HG02870 (cell line): ENCODE data around the gene ETV1.

ENCODE experiments used
- ATAC-seq: cut with Tn5 transposase; IDR thresholded peaks from one replicate; pipeline ENCODE4 v1.9.1; 2021; ENCODE audit warnings: mild to moderate bottlenecking, moderate library complexity; ENCODE audit not compliant: unreplicated experiment

The ETV1 gene

DNA sequence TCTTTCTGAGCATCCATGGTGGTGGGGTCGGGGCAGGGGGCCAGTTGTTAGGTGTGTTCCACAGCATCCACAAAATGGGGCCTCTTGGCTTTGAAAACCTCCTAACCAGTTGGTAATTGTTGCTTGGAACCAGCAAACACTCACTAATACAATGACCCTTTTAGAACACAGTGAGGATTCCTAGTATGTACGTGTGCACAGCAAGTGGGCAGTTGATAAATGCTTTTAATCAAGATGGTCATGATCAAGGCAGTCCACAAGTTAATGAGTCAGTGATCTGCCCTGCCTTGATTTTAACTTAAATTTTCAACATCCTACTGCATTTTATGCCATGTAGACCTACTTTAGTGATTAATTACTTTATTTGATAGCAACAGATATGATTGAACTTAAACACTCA is 103.1 kb downstream of the ETV1 start:
- no peak for ATAC-seq

DNA sequence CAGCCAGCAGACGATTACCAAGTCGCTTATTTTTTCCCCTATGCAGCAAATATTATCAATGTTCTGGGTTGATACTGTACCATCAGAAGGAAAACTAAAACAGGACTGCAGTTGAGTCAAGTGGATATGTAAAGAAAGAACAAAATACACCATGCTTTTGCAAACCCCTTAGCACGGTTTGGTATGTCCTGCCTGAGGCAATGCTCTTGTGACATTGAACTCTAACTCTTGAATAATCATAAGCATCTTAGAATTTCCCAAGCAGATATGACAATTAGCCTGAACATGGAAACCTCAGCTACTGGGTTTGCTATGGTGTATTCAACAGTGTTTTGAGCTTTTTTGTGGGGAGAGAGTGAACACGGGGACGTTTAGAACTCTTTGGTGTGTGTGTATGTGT is 107.4 kb downstream of the ETV1 start:
- ATAC-seq, result no peak

DNA sequence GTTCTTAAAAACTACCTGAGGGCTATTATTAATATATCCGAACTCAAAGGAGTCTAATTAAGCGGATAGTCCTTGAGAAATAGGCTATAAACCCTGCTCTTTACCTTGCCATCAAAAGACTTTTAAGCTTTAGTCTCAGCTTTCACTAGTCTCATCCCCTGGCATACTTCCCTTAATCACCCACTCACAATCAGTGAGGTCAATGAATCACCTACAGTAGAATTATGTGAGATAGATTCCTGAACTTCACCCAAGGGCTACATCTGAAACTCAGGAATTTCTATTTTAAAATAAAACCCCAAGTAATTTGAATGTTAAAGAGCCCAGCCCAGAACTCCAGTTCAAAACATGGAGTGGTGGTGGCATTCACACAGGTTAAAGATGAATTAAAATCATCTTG is 108.7 kb downstream of the ETV1 start:
- ATAC-seq, result no peak

DNA sequence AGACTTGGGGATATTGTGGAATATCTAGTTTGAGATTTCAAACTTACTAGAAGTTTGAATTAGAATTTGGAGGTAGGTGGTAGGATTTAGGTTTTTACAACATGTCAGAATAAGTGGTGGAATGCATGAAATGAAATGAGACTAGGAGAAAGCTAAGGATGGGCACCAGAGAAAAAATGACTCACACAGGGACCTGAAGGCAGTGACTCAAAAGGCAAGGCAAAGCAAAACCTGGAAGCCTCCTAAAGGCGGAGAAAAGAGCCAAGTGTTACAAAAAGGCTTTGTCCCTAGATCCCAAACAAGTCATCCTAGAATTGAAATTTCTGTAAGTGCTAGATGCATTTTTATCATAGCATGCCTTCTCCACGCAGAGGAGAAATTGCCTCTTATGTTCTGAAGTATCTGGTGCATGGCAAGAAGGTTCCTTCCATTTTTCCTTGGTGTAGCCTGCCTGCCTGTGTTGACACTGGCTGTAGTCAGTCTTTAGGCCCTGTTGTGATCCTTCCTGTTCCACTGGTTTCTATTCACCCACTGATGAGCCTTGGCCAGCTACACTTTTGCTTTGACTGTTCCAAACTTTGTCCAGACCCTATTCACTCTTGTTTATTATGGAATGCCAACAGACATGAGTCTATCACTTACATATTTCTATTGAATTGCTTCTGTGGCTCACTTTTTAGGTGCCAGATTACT is 109.3 kb downstream of the ETV1 start:
- no peak for ATAC-seq

DNA sequence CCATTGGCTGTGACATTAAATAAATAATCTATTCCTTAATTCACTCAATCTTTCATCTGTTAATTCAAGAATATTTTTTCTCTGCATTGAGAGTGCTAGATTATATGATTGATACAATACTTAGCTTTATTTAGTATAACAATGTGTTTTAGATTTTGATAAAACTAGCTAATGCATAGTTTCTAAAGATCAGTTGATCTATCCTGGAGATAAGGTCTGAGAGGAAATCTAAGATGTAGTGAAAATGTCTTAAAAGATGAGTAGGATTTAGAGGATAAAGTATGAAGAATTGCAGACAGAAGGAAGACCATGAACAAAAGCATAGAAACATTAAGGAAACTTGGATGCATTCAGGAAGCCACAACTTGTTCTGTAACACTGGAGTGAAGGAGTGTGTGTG is 110.3 kb downstream of the ETV1 start:
- no peak for ATAC-seq

DNA sequence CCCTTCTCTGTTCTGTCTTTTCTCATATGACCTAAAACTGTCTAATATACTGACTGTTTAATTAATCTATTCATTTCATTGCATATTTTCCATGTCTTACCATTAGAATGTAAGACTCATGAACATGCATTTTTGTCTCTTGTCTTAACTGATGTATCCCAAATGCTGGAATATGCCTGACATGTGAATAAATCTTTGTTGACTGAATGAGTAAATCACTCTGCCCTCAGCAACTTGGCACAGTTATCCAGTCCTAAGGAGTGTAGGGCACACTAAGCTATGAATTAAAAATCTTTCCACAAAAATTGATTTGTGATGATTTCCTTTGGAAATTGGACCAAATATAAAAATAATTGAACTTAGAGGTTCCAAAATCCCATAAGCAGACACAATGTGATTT is 111.3 kb downstream of the ETV1 start:
- ATAC-seq, result no peak

DNA sequence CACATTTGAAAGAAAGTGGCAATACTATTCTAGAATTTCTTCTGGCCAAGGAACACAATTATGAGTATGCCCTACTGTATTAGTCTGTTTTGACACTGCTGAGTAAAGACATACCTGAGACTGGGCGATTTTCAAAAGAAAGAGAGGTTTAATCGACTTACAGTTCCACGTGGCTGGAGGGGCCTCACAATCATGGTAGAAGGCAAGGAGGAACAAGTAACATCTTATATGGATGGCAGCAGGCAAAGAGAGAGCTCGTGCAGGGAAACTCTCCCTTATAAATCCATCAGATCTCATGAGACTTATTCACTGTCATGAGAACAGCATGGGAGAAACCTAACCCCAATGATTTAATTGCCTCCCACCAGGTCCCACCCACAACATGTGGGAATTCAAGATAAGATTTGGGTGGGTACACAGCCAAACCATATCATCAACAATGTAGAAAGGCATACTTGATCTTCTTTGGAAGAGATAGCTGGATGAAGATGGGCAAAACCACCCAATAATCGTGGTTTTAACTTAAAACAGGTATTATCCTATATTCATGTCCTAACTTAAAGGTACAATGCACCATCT is 113.9 kb downstream of the ETV1 start:
- ATAC-seq, result no peak

DNA sequence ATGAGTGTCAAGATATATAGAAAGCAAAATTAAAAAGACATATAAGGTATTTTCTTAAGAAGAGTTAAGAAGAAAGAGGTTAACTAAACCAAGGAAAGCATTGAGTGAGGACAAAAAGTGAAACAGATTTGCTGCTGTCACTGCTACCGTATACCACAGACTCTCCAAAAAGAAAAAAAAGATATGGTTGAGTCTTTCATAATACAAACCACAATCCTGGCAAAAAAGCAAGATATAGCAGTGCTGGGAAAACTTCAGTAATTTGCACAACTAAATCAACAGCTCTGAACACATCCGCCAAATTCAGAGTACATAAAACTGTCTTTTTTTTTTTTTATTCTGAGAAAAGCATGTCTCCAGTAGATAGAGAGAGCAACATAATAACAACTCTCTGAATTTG is 114.7 kb downstream of the ETV1 start:
- no peak for ATAC-seq

DNA sequence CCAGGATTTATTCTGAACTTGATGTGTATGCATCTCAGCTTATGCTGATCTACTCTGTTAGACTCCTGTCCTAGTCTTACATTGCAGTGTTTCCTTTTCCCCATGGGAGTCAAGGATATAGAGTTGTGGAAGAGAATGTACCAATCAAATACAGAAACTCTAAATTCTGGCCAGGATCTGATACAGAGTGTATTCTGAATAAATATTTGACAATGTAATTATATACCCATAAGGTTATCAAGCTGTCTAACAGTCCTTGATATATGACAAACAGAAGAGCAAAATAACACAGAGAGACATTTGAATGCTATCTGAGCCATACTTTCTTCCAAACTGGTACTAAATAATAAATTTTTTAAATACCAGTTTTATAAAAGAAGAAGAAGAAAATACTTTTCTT is 116.8 kb downstream of the ETV1 start:
- no peak for ATAC-seq

- no peak for ATAC-seq
Measured at GRCh38 chr7:13871008-13871407, 118.5 kb downstream of the ETV1 start.

DNA sequence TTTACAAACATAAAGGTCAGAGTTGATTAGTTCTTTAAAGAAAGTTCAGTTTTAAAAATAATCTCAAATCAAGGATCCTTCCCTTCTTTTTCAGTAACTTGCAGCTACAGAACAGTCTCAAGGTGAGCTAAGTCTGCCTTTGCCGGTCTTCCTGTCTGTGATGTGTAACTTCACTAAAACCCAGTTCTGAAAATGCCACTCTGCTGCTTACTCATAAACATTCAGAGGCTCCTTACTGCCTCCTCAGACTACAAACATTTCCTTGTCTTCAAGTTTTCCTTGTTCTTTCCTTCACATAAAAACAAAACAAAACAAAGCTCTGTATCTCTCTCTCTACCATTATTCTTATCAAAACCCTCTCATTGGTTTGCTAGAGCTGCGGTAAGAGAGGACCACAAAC is 128.7 kb downstream of the ETV1 start:
- ATAC-seq, result no peak

GRCh38 chr7:13856012-13856411 is 133.5 kb downstream of the ETV1 start:
- no peak for ATAC-seq

- ATAC-seq, result no peak
Measured at GRCh38 chr7:13852281-13852968, 137.0 kb downstream of the ETV1 start.

DNA sequence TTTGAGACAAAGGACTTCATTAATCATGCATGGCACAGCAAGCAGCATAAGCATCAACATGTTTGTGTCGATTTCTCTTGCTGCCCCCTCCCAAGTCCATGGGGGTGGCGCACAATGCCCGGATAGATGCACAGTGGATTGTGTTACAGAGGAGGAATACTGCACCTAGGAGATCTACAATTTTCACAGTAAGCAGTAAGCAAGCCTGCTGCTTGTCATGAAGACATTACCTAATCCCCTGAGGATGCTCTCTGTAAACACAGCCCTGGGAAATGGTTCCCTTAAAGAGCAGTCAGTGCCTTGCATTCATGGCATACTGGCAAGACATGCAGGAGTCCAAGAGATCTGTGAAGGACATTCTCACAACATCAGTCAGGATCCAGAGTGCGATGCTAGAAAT is 137.7 kb downstream of the ETV1 start:
- no peak for ATAC-seq

DNA sequence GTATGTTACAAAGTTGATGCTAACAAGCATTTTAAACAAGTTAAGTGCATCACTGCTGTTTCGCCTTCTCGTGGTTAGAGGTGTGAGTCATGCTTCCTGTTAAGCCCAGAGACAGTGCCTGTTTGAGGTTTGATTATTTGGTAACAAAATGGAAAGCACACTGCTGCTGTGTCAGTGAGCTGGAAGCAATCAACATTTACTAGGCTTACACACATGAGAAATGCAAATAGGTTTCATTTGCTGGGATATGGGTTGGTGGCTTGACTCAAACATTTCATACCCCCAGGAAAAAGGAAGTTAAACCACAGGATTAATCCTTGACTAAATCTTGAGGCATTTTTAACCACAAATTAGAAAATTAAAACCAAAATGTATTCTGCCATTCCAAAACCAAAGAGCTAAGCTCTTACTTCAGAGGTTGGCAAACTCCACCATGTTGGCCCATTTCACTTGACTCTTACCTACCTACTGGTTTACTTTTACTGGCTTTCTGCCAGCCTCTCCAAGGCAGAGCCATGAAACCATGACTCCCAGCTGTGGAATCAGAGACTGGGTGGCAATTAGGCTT is 139.2 kb downstream of the ETV1 start:
- ATAC-seq, result peak; percentile 98

- no peak for ATAC-seq
Measured at GRCh38 chr7:13849163-13849892, 140.1 kb downstream of the ETV1 start.

DNA sequence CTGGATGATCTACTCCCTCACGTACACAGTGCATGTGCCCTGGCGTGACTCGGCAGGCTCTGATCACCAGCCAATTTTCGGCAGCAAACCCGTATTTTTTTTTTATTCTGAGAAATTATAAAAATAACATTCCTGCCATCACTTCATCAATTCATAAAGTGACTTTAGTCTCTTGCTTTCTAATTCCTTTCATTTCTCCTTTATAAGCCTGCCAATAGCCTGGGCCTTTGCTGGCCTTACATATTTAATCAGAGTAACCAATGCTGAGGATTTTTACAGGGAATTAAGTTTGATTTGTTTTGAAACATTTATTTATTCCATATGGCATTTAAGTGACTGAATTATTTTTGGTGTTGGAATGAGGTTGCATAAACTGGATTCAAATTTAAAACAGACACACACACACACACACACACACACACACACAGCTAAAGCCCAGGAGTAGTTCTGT is 140.8 kb downstream of the ETV1 start:
- ATAC-seq, result no peak

GRCh38 chr7:13846386-13846785 is 143.1 kb downstream of the ETV1 start:
- no peak for ATAC-seq

- ATAC-seq, result no peak
Measured at GRCh38 chr7:13845601-13846000, 143.9 kb downstream of the ETV1 start.

DNA sequence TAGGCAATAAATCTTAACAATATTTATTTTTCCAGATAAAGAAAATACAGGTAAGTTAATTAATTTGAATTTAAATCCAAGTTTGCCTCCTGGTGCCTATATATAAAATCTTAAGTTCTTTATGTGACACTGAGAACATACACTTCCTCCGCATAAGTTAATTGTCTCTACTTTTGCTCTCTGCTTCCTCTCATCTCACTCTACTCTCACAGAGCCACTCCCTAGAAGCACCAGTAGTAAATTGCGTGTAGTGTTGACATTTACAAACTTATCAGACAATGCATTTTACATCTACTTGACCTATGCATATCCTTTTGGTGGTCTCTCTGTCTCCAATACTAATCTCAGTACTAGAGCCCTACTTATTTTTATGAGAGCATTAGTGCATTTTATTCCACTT is 144.5 kb downstream of the ETV1 start:
- ATAC-seq, result no peak

- no peak for ATAC-seq
Measured at GRCh38 chr7:13841284-13841683, 148.2 kb downstream of the ETV1 start.
